Measurements from ENCODE around the gene AP5S1. TPM values are rescaled to one million over a fixed set of nuclear protein-coding genes. Genes with fewer than 3 reads are reported as not detected.
A peak's percentile ranks its signal among the peaks of the same experiment; 100 is the strongest.
"Not testable (repeated sequence)": the region's sequence is repeated elsewhere in the genome, so short reads cannot be mapped to it uniquely, and the experiment has no call there.

The AP5S1 gene
- polyA plus RNA-seq, 3 donors = 5.1 to 9.7 (median 8.9) TPM

DNA sequence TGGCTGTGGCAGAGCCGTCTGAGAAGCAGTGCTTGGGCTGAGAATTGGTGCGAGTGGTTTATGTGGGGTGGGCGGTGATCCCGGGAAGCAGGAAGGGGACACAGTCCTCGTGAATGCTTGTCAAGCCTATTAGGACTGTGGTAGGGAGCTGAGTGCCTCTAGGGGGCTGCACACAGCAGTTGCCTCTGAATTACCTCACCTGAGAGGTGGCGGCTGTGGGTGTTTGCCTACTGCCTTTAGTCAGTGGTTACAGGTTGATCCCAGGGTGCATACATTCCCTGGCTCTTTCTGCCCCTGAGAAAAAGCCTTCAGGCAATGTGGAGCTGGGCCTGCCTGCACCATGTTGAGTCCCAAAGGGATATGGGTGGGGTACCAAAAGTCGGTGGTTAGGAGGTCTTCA lies 5.2 kb downstream of the AP5S1 start:
- 80 to 84% (median 84%) methylated on average over 7 of the region's 7 CpGs for WGBS, 3 donors
- H3K27ac ChIP-seq (ENCODE audit: low read depth, low read length) = no peak overlapping the region

DNA sequence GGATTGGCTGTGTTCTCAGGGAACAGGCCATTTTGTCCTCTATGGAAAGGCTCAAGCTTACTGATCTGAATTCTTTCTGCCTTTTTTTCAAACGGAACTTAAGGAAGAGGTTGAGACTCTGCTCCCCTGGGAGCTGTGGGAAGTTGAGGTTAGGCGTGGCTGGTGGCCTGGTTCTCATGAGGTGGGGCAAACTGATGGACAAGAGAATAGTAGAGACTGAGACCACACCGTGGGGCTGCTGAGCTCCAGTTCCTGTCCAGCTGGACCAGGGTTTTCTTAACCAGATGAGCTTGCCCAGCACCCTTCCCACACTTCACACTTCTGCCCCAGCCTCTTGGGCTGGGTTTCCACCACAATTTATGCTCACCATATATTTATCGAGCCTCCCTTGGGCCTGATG lies 6.1 kb downstream of the AP5S1 start:
- 51 to 88% (median 59%) methylated on average over 4 of the region's 4 CpGs for WGBS, 3 donors
- no peak overlapping the region for H3K27ac ChIP-seq (ENCODE audit: low read depth, low read length)

DNA sequence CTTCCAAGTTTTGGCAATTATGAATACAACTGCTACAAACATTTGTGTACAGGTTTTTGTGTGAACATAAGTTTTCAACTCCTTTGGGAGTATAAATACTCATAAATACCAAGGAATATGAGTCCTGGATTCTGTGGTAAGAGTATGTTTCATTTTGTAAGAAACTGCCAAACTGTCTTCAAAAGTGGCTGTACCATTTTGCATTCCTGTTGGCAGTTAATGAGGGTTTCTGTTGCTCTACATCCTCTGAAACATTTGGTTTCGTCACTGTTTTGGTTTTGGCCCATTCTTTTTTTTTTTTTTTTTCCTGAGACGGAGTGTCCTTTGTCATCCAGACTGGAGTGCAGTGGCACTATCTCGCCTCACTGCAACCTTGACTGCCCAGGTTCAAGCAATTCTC lies 8.5 kb downstream of the AP5S1 start:
- WGBS, 3 donors = 64 to 94% (median 84%) methylated on average over 3 of the region's 3 CpGs
- H3K27ac ChIP-seq (ENCODE audit: low read depth, low read length) = no peak overlapping the region

DNA sequence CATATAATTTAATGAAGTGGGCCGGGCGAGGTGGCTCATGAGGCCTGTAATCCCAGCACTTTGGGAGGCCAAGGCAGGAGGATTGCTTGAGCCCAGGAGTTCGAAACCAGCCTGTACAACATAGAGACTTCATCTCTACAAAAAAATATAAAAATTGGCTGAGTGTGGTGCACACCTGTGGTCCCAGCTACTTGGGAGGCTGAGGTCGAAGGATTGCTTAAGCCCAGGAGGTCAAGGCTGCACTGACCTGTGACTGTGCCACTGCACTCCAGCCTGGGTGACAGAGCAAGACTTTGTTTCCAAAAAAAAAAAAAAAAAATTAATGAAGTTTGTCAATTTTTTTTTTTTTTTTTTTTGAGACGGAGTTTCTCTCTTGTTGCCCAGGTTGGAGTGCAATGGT lies 9.5 kb downstream of the AP5S1 start:
- H3K27ac ChIP-seq (ENCODE audit: low read depth, low read length) = not testable (repeated sequence)
- WGBS, 3 donors = 88 to 100% (median 88%) methylated on average over 5 of the region's 5 CpGs

DNA sequence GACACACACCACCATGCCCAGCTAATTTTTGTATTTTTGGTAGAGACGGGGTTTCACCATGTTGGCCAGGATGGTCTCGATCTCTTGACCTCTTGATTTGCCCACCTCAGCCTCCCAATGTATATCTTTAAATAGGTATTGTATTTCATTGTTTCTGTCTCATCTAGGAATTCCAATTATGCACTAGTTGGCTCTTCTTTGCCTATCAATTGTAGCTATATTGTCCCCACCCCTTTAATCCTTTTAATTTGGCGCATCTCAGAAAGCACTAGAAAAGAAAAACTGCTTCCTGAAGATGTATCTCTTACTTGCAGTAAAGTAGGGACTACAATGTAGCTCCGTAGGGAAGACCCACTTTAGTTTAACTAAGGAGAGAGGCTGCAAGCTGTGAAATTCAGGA lies 15.8 kb downstream of the AP5S1 start:
- WGBS, 3 donors = 93 to 98% (median 97%) methylated on average over 4 of the region's 4 CpGs
- no peak overlapping the region for H3K27ac ChIP-seq (ENCODE audit: low read depth, low read length)

DNA sequence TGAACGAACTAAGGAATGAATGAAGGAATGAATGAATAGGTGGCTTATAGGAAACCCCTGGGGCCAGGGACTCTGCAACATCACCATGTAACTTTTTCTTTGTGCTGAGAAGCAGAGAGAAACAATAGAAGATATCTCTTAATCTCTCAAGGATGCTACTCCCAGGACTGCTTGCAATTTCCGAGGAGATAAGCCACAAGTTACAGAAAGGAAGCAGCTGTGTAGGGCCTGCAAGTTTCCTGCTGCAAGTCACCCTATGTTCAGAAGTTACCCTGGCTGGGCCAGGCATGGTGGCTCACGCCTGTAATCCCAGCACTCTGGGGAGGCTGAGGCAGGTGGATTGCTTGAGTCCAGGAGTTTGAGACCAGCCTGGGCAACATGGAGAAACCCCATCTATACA lies 19.0 kb downstream of the AP5S1 start:
- no peak overlapping the region for H3K27ac ChIP-seq (ENCODE audit: low read depth, low read length)
- 52 to 82% (median 62%) methylated on average over 3 of the region's 3 CpGs for WGBS, 3 donors

DNA sequence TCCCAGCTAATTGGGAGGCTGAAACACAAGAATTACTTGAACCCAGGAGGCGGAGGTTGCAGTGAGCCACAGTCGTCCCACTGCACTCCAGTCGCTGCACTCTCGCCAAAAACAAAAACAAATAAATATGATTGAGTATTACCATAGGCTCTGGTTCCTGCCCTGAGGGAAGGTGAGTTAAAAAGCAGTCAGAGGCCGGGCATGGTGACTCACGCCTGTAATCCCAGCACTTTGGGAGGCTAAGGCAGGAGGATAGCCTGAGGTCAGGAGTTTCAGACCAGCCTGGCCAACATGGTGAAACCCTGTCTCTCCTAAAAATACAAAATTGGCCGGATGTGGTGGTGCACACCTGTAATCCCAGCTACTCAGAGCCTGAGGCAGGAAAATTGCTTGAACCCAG lies 19.9 kb downstream of the AP5S1 start:
- not testable (repeated sequence) for H3K27ac ChIP-seq (ENCODE audit: low read depth, low read length)
- 91 to 96% (median 96%) methylated on average over 7 of the region's 7 CpGs for WGBS, 3 donors

DNA sequence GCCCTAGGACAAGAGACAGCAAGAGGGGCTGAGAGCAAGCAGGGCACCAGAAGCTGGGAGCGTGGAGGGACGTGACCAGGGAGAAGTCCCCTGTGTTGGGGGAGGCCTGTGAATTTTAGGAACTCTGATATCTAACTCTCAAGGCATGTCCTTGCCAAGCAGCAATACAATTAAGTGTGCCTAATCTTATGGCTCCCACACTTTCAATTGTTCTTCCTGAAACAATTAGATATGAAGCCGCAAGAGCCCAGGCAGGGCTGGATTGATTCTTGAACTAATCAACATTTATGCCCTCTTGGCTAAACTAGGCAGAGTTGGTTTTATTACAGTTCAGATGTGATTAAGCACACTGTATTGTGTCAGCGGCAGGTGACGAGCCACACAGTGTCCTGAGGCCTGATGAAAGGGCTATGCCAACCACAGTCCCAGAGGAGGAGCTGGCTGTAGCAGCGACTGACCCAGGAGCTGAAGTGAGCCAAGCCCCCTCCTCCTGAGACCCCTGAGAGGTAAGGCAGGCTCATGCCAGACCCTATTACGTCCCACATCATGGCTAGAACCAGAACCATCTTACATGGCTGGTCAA lies 22.1 kb downstream of the AP5S1 start:
- 79 to 90% (median 82%) methylated on average over 7 of the region's 7 CpGs for WGBS, 3 donors
- H3K27ac ChIP-seq (ENCODE audit: low read depth, low read length) = no peak overlapping the region

DNA sequence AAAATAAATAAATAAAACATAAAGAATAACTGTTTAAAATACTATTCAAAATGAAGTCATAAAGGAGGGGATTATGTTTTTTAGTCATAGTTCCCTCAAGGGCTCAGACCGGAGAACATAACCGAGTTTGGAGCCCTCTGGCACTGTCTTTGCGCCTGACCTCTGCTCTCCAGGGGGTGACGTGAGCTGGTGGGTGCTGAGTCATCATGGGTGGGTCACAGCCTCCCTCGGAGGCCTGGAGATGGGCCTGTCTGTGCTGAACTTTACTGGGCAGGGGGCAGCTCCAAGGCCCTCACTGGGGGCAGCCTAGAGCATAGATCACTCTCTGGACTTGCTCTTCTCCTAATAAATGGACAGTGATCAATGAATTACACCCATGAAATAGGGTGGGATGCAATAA lies 23.1 kb downstream of the AP5S1 start:
- WGBS, 3 donors = 45 to 69% (median 45%) methylated on average over 5 of the region's 5 CpGs

DNA sequence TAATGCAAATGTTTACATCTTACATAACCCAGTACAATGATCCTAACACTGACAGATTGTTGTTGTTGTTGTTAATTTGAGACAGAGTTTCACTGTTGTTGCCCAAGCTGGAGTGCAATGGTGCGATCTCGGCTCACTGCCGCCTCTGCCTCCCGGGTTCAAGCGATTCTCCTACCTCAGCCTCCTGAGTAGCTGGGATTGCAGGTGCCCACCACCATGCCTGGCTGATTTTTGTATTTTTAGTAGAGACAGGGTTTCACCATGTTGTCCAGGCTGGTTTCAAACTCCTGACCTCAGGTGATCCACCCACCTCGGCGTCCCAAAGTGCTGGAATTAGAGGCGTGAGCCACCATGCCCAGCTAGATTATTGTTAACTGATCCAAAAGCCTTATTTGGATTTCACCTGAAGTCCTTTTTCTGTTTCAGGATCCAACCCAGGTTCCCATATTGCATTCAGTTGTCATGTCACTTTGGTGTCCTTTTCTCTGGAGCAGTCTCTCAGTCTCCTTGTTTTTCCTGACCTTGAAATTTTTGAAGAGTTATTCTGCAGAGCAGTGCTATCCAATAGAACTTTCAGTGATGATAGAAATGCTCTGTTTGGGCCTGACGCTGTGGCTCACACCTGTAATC lies 23.8 kb downstream of the AP5S1 start:
- H3K27ac ChIP-seq (ENCODE audit: low read depth, low read length) = not testable (repeated sequence)
- WGBS, 3 donors = 93 to 97% (median 97%) methylated on average over 9 of the region's 9 CpGs

More for the DNA sequence above, 23.1 kb downstream of the AP5S1 start:
- H3K27ac ChIP-seq (ENCODE audit: low read depth, low read length) = no peak overlapping the region

DNA sequence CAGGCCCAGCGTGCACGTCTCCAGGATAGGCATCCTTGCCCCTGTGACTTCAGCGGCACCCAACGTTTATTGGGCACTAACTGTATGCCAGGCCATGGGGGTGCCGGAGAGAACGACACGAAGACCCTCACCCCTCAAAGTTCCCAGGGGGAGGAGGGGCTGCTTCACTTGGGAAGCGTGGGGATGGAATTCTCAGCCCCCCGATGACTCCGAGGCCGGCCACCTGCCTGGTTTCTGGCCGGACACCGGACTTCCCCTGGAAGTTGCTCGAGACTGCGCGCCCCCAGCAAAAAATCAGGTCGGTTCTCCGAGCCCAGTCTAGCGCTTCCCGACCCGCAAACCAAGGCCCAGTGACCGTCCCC lies 26.0 kb downstream of the AP5S1 start:
- WGBS, 3 donors = 0 to 1% (median 1%) methylated on average over 21 to 22 of the region's 22 CpGs
- H3K27ac ChIP-seq (ENCODE audit: low read depth, low read length) = no peak overlapping the region

DNA sequence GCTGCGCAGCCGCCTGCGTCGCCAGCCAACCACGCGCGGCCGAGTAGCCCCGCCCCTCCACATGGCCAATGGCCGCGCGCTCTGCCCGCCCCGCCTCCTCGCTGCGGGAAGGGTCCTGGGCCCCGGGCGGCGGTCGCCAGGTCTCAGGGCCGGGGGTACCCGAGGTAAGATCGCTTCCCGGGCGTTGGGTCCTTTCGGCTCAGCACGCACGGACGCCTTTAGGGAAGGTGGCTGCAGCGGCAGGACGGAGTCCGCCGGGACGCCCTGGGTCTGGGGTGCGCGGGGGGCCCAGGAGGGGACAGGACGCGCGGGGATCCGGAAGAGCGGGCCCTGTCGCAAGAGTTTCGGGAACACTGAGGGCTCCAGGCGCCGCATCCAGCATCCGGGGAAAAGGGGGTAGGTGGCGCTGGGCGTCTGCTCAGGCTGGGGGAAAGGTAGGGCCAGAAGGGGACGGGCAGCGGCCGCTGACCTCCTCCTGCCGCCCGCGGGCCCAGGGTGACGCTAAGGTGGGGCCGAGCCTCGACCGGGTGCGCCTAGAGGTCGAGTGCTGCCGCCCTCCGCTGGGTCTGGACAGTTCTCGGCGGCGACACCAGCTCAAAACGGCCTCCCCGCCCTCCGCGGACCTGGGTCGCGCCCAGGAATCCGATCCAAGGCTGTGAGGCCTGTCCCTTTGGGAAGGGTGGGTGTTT lies 26.5 kb downstream of the AP5S1 start, which contains the start of gene MAVS:
TSS of gene MAVS (plus strand) at position 95 of the 689 bp plus-strand sequence. CDS start 7,791 bp downstream, outside the sequence.
- WGBS, 3 donors = 0 to 1% (median 0%) methylated on average over 59 to 72 of the region's 72 CpGs
- H3K27ac ChIP-seq (ENCODE audit: low read depth, low read length) = peak within 1 kb of the TSS; percentile 42

DNA sequence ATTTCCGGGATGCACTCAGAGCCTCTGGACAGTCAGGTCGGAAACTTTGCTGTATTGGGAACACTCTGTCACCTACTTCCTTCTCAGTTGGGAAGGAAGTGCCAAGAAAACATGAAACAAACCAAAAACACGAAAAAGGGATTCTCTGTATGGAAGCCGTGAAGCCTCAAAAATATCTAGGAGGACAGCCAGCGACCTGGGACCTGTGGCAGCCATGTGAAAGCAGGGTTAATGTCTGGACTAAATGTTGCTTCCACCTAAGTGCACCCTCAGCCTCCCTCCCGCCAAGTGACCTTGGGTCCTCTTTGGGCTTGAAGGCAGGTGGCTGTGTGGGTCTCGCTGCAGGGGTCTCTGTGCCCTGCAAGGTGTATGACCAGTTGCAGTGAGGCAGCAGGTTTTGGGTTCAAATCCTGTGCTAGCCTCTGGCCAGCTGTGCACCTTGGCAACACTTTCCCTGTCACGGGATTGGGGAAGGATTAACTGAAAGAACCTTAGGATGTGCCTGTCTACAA lies 27.1 kb downstream of the AP5S1 start:
- peak overlapping the region; percentile 42 for H3K27ac ChIP-seq (ENCODE audit: low read depth, low read length)
- WGBS, 3 donors = 15 to 23% (median 19%) methylated on average over 8 of the region's 8 CpGs

DNA sequence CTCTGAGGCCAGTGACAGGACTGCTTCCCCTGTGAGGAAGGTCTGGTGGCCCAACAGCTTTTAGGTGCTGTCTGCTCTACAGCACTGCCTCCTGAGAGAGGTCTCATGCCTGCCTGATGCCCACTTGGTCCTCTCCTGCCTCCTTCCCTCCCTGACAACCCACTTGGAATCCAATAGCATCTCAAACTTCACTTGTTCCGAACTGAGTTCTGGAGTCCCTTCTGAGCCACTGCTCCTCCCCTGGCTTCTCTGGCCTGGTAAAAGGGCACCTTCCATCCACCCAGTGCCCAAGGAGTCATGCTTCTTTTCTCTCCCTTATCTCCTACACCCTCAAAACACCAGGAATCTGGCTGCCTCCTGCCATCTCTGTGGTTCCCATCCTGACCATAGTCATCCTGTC lies 28.2 kb downstream of the AP5S1 start:
- 88 to 96% (median 92%) methylated on average over 1 of the region's 1 CpG for WGBS, 3 donors

DNA sequence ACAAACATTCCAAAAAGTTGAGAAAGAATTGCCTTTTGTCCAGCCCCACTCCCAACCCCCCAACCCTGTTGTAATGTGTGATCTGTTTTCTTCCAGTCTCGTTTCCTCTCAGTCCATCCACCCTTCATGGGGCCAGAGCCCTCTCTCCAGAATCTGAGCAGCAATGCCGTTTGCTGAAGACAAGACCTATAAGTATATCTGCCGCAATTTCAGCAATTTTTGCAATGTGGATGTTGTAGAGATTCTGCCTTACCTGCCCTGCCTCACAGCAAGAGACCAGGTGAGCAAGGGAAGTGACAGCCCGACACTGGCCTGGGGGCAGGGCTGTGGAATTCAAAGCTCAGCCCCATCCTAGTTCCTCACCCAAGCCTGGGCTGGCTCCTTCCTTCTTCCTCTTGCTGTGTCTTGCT lies 34.1 kb downstream of the AP5S1 start:
- 68 to 81% (median 70%) methylated on average over 4 of the region's 4 CpGs for WGBS, 3 donors
- no peak overlapping the region for H3K27ac ChIP-seq (ENCODE audit: low read depth, low read length)

More for the DNA sequence above, 28.2 kb downstream of the AP5S1 start:
- no peak overlapping the region for H3K27ac ChIP-seq (ENCODE audit: low read depth, low read length)

DNA sequence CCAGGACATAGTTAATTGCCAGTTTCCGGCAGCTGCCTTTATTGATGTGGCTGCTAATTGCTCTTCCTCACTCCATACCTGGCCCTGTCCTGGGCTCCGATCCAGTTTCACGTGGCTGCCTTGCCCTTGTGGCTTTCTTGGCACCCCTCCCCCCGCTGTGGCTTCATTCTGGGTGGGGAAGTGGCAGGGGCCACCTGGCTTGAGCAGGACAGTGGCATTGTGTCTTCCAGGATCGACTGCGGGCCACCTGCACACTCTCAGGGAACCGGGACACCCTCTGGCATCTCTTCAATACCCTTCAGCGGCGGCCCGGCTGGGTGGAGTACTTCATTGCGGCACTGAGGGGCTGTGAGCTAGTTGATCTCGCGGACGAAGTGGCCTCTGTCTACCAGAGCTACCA lies 37.1 kb downstream of the AP5S1 start:
- no peak overlapping the region for H3K27ac ChIP-seq (ENCODE audit: low read depth, low read length)
- 68 to 85% (median 80%) methylated on average over 14 of the region's 14 CpGs for WGBS, 3 donors

DNA sequence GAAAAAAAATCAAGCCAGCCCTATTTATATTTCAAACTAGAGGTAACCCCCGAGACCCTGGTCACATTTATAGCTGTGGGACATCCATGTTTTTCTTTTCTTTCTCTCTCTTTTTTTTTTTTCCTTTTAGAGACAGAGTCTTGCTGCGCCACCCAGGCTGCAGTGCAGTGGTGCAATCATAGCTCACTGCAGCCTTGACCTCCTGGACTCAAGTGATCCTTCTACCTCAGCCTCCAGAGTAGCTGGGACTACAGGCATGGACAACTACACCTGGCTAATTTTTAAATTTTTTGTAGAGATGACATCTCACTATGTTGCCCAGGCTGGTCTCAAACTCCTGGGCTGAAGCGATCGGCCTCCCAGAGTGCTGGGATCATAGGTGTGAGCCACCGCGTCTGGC lies 38.3 kb downstream of the AP5S1 start:
- 96% methylated on average over 6 of the region's 6 CpGs for WGBS, 3 donors
- no peak overlapping the region for H3K27ac ChIP-seq (ENCODE audit: low read depth, low read length)

DNA sequence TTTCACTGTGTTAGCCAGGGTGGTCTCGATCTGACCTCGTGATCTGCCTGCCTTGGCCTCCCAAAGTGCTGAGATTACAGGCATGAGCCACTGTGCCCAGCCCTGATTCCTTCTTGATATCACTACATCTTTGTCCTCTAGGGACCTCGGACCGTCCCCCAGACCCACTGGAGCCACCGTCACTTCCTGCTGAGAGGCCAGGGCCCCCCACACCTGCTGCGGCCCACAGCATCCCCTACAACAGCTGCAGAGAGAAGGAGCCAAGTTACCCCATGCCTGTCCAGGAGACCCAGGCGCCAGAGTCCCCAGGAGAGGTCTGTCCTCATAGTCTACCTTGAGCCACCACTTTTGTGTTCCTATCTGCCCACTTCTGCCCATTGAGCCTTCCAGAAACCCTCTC lies 40.8 kb downstream of the AP5S1 start:
- no peak overlapping the region for H3K27ac ChIP-seq (ENCODE audit: low read depth, low read length)
- WGBS, 3 donors = 97 to 98% (median 97%) methylated on average over 7 of the region's 7 CpGs

DNA sequence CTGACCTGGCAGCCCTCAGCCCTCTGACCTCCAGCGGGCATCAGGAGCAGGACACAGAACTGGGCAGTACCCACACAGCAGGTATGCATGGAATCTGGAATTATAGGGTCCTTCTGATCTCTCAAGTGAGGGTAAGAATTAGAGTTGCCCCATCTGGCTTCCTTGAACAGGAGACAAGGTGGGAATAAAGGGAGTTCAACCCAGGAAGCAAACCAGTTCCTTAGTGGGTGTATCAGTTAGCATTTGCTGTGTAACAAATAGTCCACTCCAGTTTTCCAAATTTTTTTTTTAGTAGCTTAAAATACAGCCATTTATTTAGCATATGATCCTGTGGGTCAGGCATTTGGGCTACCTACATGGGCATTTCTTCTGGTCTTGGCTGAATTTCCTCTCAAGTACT lies 42.0 kb downstream of the AP5S1 start:
- WGBS, 3 donors = 94 to 100% (median 95%) methylated on average over 1 of the region's 1 CpG
- H3K27ac ChIP-seq (ENCODE audit: low read depth, low read length) = no peak overlapping the region

DNA sequence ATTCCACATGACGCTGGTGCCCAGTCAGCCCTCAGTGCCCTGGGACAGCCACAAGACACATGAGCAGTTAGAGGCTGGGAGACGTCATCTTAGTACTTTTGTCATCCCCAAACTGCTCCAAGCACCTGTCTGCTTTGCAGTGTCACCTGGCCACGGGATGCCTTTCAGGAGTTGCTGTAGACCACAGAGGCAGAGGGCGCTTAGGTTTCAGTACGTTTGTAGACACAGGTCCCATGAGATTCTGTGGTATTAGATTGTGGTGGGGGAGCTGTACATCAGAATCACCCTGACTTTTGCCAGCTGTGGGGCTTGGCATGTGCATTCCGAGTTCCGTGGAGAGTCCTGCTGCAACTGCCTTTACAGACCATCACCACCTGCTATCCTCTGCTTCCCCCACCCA lies 43.0 kb downstream of the AP5S1 start:
- WGBS, 3 donors = 85 to 88% (median 87%) methylated on average over 7 of the region's 7 CpGs

More for the DNA sequence above, 43.0 kb downstream of the AP5S1 start:
- no peak overlapping the region for H3K27ac ChIP-seq (ENCODE audit: low read depth, low read length)
